ENCODE results near the gene IL2RA.
"Not testable (repeated sequence)": the region's sequence is repeated elsewhere in the genome, so short reads cannot be mapped to it uniquely, and the experiment has no call there.

IL2RA gene

DNA sequence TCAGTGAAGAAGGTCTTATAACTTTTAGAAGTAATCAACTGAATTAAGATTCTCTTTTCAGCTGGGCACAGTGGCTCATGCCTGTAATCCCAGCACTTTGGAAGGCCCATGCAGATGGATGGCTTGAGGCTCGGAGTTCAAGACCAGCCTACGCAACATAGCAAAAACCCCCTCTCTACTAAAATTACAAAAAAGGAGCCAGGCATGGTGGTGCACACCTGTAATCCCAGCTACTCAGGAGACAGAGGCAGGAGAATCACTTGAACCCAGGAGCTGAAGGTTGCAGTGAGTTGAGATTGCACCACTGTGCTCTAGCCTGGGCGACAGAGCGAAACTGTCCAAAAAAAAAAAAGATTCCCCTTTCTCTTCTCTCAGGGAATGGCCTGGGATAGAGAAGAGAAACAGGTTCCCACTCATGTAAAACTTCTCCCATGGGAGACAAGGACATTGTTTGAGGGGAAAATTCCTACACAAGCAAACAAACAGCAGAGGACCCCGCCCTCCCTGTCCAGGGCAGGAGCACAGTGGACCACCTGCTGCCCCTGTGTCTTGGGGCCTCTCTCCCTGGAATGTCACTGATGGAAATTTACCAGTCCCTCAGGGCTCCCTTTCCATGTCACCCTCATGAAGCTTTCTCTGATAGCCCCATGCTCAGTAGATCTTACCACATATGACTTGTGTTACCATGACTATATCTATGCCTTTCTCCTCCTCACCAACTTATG, 5.6 kb downstream of the IL2RA start:
- no peak for DNase-seq

DNA sequence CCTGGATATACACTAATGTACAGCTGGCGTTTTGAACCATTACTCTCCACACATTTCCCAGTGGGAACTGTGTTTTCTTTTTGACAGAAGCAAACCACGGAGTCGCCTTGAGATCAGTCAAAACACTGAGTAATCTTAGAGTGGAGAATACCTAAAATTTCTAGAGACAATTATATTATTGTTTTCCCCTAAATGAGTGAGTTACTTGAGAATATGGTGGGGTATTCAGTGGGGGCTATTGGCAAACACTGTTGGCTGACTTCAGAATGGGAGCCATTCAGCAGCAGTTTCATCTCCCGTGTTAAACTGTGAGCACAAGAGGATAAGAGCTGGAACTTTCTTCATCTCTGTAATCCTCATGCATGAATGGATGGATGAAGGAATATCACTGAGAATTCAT, 6.2 kb downstream of the IL2RA start:
- DNase-seq, result no peak

DNA sequence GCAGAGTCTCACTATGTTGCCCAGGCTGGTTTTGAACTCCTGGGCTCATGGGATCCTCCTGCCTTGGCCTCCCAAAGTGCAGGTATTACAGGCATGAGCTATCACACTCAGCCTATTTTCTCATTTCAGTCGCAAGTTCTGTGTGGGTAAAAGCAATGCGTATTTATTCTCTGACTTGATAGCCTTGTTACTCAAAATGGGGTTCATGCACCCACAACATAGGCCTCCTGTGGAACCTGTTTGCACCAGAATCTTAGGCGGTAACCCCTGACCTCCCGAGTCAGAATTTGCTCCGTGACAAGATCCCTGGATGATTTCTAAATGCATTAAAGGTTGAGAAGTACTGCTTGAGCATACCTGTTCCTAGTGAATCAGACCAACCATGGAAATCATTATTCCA, 7.3 kb downstream of the IL2RA start:
- no peak for DNase-seq

DNA sequence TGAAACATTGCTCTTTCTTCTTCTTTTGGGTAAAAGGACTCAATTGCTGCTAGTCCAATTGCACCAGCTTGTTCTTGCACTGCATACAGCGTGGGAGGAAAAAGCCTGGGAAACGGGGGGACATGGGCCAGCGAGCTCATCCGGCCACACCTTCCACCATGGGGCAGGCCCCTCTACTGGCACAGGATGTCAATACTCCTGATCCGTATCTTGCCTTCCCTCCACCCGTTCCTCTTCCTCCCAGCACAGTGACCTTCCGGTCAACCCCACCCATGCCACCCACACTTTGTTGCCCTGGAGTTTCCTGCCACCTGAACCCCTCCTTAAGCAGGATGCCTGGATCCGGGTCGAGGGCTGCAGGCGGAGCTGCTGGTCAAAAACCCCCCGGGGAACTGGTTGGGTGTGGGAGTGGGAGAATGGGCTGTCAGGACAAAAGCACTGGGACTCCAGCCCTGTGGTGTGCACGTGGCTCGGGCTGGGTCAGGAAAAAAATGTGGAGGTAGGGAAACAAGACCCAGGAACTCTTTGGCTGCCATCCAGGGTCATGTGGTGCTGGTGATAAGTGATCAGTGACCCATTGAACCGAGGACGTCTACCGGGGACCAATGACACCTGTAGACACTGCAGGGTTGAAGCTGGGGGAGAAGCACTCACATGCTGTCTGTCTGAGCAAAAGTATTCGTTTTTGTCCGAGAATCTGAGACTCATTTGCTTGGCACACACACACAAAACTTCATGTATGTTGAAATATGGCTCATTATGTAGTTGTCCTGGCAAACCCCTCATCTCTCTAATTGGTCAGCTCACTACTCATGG, 8.1 kb downstream of the IL2RA start:
- no peak for DNase-seq

DNA sequence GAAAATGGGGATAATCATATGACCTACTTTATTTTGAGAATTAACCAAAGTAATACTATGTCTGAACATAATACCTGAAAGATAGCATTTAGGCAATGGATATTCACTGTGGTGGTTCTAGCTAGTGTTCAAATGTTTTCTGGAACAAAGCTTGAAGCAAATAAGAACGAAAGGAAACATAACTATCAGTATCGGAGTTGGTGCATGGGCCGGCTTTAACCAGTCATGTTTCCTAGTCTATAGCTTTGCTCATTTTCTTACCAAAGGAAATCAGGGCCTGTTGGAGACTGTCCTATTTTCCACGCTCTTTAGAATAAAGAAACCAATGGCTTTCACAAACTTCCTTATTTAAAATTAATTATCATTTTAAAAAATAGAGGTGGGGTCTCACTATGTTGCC, 8.9 kb downstream of the IL2RA start:
- no peak for DNase-seq

DNA sequence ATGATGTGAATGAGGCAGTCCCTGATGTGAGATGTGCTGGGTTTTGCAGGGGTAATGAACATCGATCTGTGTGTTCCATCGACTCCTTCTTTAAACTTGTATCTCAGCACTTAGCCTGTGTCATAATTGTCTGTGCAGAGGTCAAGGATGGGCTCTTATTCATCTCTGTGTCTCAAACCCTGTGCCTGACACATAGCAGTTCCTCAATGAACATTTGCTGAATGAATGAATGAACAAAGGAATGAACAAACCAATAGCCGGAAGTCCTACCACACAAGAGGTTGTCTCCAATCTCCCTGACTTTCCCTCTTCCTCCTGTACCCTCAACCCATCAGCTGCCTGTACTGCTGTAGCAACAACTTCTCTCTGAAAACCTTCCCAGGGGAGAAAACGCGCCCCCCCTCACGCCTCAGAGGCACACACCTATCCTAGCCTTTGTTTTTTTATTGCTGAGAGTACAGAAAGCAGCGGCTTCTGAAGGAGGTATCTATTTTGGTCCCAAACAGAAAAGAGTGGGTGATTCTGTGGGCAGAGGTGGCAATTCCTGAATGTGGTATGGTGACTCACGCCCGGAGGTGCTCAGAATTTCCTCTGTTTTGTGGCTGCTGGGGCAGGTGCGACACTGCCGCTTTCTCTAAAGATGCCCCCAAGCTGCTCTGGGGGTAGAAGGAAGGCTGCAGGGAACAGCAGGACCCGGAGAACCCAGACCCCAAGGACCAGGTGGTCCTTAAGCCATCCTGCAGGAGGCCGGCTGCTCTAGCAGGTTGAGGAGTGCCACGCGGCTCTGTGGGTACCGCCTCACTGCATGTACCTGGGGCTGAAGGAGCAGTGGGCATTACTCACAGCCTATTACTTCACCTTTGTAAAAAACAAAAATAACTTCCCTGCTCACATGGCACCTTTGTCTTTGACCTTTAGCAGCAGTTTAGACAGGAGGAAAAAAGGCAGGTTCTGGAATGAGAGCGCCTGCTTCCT, 9.6 kb downstream of the IL2RA start:
- peak; percentile 86 for DNase-seq

DNA sequence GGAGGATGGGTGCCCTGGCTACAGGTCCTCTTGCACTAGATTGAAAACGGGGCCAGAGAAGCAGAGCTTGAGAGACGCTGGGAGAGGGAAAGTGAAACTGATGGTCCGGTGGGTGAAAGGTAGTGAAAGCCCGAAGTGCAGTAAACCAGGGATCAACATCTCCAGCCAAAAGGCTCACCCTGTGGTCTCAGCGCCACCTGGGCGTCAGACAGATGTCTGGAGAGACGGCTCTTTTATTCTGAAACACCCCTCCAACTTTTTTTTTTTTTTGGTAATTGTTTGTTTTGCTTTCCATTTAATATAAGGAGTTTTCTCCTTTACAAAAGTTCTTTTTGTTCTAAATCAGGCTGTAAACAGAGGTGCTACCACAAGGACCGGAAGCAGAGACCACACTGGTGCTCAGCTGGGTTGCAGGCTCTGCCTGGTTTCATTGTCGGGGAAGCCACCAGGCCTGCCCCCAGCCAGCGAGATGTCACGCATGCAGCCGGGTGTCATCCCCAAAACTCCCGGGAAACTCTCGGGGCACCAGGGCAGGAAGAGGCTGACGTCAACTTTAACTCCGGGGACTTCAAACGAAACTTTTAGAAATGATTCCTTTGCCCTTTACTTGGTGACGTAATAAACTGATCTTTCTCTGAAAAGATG, 11.2 kb downstream of the IL2RA start:
- peak; percentile 92 for DNase-seq

DNA sequence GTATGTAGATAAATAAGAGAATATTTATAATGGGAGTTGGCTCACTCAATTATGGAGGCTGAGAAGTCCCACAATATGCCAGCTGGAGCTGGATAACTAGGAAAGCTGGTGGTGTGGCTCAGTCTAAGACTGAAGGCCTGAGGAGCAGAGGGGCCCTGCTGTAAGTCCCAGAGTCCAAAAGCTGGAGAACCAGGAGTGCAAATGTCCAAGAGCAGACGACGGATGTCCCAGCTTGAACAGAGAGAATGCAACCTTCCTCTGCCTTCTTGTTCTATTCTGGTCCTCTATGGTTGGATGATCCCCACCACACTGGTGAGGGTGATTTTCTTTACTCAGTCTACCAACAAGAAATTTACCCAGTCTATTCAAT, 13.2 kb downstream of the IL2RA start:
- DNase-seq, result no peak

DNA sequence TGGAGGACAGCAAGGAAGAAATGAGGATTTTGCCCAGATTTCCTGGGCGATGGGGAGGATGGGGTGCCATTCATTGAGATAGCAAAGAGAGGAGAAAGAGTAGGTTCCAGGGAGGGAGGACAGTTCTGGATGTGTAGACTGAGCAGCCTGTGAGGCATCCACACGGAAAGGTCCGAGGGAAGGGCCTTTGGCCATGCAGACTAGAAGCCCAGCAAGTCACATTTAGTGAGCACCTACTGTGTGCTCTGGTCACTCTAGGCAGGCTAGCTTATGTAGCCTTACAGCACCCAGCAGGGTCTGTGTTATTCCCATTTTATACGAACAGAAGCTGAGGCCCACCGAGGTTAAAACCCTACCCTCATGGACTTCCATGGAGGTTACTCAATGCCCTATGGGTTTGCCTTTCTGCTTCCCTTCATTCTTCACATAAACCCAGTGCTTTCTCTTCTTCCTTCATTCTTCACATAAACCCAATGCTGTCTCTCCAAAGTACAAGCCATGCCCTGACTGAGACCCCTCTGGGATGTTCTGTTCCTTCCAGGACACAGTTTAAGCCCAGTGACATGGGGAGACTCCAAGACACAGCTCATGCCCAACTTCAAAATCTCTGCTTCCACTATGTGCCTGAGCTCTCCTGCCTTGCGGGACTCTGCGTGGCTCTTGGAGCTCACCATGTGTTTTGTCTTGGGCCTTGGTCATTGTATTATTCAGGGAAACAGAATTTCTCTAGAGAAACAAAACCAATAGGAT, 13.7 kb downstream of the IL2RA start:
- no peak for DNase-seq

DNA sequence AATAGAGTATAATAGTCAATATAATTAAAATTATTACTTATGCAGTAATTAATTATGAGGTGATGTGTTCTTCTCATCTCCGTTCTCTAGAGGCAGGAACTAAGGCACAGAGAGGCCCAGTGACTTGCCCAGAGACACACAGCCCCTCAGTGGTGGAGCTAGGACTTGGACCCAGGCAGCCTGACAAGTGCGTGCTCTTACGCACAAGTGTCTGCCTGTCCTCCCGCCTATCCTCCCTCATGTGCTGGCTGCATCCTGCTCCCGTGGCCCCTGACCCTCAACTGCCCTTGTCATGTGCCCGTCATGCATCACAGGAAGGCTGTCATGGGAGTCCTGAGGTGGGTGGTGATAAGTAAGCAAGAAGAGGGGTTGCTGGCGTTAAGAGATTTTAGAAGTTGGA, 14.3 kb downstream of the IL2RA start:
- DNase-seq, result no peak

DNA sequence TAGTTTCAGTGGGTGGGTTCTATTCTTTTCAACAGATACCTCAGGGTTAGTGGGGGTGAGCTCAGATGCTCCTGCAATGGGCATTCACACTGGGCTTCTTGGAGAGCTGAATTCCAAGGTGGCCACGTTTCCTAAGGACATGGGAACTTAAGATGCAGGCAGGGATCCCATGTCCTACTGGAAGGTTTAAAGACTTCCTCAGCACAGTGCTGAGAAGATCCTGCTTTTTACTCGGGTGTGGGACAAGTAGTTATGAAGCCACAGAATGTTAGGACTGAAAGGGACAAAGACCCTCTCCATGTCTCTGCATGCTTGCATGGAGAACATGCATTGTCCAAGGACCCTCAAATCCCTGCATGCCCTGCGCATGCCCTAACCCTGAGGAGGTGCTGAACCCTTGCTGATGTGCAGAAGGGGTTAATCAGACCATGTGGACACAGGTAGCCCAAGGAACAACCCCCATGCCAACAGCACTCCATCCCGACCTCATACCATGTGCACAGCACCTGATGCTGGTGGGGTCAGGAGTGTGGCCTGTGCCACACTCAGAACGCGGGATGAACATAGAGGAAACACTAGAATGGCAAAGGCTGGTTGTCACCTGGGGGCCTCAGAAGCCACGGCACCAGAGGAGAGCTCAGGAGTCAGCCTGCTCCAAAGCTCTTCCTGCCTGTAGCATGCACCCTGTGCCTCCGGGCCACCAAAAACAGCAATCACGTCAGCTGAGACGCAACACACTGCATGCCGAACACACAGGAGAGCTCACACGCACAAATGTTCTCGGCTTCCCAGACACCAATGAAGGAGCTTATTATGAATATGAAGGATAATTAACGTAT, 15.2 kb downstream of the IL2RA start:
- no peak for DNase-seq

DNA sequence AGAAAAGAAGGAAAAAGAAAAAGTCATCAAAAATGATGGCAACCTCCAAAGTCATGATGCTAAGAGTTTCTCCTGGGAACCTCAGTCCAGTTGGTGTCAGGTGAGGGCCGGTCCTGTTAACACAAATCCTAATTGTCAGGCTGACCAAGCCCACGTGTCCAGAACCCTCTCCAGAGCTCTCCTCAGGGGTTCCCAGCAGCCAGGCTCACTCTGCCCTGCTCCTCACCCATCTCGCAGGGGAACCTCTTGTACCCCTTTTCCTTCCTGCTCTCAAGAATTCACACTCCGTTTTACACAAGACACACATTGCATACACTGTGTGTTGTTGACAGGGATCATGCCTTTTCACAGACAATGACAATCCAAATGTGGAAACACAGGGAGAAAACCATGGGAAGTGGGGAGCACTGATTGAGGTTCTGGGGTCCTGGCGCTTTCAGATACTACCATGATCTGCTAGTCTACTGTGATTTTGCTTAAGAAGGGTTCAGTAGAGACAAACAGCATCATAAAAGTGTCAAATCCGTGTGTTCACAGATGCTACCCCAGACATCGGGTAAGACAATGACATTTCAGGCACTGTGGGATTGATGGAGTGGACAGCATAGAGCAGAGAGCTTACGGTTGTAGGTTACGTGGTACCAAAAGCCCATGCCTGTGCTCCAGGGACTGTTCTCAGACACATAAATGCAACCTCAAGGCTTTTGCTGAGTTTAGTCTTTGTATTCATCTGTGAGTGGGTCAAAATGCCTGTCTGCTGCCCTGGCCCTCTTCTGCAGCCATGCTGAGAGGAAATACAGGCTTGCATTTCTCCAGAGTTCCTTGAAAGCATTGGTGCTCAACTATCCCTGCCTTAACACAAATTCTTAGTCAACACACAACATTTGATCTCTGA, 16.0 kb downstream of the IL2RA start:
- no peak for DNase-seq

DNA sequence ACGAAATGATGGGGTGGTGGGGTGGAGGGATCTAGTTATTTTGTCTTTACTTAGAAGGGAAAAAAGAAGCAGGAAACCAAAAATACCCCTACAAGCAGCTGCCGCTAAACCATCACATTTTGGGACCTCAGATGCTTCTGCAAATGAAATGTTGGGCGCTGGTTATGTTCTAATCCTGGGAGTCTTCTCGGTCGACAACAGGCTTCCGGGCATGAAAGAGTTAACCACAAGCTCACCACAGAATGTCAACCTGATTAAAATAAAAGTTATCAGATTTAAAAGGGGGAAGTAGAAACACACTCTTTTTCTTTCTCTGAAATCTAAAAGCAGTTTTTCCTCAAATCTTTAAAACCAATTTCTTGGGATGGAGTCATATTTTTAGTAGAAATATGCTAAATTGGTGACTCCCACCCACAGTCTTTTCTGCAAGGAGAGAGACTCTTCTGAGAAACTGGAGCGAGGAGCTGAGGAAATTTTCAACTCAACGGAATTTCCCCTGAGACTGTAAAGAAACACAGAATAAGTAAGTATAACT, 16.8 kb downstream of the IL2RA start:
- DNase-seq, result peak; percentile 34

DNA sequence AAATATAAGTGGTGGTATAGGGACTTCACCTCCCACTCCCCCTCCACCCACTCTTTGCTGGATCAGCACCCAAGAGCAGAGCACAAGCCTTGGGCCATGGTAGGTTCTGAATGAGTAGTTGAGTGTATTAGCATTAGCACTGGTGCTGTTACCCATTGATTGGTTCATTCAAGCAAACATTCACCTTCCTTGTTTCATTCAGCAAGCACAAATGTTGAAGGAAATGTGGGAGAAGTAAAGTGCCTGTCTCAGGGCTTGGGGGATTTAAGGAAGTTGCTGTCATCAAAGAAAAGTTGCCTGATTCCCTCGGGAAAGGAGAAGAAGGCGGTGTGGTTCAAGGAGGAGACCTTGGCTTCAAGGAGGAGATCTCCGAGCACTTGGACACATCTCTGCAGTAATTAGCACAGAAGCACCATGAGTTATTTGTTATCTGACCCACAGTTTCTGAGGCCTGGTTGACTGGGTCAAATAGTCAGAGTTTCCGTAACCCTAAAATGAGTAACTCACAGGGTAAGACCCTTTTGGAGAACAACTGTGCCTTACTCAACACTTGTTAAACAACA, 17.3 kb downstream of the IL2RA start:
- DNase-seq, result no peak

DNA sequence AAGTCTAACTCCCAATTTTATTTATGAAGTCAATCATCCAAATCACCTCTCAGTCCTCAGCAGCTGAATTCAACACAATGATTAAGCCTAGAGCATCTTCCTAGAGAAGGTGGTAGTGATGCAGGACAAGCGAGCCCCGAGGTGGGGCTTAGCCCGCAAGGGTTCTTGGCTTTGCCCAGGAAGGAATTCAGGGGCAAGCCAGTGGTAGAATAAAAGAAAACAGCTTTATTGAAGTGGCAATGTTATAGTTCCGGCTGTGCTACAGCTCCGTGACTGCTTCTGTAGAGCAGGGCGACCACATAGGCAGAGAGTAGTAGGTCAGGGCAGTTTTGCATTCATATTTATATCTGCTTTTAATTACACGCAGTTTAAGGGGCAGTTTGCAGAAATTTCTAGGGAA, 18.1 kb downstream of the IL2RA start:
- no peak for DNase-seq

DNA sequence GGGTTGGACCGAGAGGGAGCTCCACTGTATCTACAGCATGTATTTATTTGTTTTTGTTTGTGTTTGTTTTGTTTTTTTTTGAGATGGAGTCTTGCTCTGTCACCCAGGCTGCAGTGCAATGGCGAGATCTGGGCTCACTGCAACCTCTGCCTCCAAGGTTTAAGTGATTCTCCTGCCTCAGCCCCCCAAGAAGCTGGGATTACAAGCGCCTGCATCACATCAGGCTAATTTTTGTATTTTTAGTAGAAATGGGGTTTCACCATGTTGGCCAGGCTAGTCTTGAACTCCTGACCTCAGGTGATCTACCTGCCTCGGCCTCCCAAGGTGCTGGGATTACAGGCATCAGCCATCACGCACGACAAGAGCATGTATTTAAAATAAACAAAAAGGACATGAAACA, 18.8 kb downstream of the IL2RA start:
- not testable (repeated sequence) for DNase-seq

DNA sequence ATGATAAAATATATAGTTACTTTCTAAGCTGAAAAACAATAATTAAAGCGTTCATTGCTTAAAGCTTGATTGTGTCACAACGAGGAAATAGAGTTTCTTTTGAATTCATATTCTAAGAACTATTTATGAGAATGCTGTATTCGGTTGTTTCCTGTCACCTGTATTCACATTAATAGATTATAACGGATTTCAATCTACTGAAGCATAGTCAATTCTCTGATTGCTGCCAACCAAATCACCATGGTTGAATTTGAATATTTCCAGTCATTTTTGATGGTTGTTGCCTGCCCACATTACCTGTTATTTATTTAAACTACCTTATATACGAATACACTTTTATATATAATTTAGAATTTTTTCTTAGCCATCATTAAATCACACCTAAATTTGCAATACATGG, 22.0 kb downstream of the IL2RA start:
- no peak for DNase-seq

DNA sequence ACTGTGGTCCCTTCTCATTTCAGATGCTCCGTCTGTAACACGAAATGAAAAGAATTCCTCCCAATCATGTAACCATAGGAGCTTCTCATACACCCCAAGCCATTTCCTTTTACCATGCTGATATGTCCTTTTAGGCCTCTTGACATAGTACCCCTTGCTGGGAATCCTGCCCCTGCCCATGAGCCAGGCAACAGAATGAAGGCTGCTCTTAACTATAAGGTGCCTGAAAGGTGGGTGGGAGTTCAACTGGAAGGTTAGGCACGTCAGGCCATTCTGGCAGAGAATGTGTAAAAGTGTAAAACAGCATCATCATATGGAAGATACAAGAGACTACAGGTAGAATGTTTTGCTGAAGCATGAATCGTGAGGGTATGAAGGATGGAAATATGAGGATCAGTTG, 22.5 kb downstream of the IL2RA start:
- no peak for DNase-seq

DNA sequence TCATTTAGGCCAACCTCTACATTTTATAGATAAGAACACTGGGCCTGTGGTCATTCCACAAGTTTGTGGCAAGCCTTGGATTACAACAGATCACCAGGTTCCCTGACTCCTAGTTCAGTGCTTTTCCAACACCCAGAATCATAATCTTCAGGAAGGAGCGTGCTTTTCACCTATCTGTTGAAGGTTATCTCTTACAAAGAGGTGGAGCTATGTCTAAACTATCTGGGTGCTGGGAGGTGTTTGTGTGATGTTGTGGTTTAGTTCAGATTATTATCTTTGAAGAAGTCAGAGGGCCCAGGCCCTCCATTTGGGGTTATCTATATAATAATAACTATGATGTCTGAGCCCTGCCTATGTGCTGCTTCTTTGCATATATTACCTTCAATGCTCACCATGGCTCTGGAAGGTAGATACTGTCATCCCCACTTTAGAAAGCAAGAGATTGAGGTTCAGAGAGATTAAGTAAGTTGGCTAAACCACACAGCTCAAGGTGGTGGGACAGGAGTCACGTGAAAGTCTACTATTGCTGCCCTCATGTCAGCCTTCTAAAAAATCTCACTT, 24.0 kb downstream of the IL2RA start:
- DNase-seq, result peak; percentile 64

All from CD4-positive, alpha-beta T cell treated with Interleukin-4 for 4 hours (primary cell).